Prostate gland (tissue), 2 donors: Measurements from ENCODE around the gene PPM1A.

Experiments
- POLR2A ChIP-seq: fragments of 450-650 bp; IDR thresholded peaks from one replicate; pipeline ENCODE4 v1.6.1; 2016; ENCODE audit warnings: antibody characterized with exemption, mild to moderate bottlenecking
- TF ChIP-seq, protein P1 (sequence below), 4 experiments: fragments of 200-600 bp in 2 of 4; fragments of 450-650 bp in 2 of 4; sonication (generic) in 2 of 4; IDR thresholded peaks; 1 replicate in 3 of 4; 2 replicates in 1 of 4; pipeline ENCODE4 v1.5.1; 2016 to 2019; ENCODE audit warnings: antibody characterized with exemption in 4 of 4, mild to moderate bottlenecking in 2 of 4, moderate library complexity in 2 of 4

DNA sequence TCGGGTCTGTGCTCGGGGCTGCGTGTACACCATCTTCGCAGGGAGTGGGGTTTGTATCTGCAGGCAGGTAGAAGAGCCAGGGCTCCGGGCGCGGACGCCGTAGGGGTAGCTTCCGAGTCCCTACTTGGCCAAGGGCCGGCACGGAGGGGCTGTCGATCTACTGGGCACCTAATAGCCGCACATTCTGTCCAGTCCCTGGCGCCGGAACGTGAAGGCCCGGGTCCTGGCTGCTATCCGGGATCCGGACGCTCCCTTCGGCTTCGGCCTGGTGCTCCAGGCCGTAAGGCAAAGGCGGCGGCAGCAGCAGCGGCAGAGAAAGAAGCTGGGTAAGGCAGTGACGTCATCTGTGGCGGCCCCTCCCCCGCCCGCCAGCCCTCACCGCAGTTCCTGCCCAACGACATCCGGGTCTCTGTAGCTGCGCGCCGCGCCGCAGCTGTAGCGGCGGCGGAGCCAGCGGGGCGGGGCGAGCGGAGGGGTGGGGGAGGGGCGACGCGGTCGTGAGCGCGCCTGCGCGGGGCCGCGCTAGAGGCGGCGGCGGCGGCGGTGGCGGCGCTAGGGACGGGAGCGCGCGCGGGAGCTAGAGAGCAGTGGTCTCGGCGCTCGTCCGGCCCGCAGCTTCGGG is at the start of gene PPM1A:
- TF ChIP-seq POLR2A: peak; percentile 87
- TF ChIP-seq, protein P1, sequence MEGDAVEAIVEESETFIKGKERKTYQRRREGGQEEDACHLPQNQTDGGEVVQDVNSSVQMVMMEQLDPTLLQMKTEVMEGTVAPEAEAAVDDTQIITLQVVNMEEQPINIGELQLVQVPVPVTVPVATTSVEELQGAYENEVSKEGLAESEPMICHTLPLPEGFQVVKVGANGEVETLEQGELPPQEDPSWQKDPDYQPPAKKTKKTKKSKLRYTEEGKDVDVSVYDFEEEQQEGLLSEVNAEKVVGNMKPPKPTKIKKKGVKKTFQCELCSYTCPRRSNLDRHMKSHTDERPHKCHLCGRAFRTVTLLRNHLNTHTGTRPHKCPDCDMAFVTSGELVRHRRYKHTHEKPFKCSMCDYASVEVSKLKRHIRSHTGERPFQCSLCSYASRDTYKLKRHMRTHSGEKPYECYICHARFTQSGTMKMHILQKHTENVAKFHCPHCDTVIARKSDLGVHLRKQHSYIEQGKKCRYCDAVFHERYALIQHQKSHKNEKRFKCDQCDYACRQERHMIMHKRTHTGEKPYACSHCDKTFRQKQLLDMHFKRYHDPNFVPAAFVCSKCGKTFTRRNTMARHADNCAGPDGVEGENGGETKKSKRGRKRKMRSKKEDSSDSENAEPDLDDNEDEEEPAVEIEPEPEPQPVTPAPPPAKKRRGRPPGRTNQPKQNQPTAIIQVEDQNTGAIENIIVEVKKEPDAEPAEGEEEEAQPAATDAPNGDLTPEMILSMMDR (IDR thresholded peaks at IDR 0.05): no peak
